Dedifferentiated amniotic fluid mesenchymal stem cell (primary cell): ENCODE data around the gene NUDT17.
"Not testable (repeated sequence)": the region's sequence is repeated elsewhere in the genome, so short reads cannot be mapped to it uniquely, and the experiment has no call there.

Experiments used
- DNase-seq: peaks from one replicate; pipeline ENCODE4 v3.0.0-alpha.2; 2016; ENCODE audit errors: extremely low spot score

NUDT17 gene, protein sequence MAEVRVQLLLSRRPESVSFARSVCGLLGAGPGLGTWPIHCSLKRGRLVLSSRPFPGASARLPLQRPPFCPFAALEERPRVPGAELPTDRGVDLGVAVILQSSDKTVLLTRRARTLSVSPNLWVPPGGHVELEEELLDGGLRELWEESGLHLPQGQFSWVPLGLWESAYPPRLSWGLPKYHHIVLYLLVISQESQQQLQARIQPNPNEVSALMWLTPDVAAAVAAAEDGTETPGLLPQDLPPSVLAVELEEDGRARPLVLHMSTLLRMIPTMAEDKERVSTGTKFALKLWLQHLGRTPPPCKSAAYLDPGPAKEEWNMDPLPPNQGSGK

GRCh38 chr1:145845514-145846161, at the start of gene NUDT17:
Gene NUDT17, plus strand, starts transcription at chr1:145845630. Its CDS starts 11 bp downstream, at chr1:145845641.
- peak; percentile 69 for DNase-seq

DNA sequence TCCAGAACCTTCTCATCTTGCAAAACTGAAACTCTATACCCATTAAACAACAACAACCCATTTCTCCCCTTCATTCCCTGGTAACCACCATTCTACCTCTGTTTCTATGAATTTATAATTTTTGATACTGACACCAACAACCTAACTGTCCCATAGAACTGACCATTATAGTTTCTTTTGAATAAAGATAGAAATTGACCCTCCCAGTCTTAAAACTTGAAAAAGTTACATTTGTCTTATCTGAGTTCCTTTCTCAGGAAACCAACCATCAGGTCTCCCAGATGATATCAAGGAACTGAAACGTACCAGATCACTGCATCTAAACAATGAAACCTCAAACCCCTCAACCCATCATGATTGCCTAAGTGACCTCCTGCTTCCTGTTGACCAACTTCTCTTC, 48.7 kb upstream of the NUDT17 start:
- DNase-seq = no peak

DNA sequence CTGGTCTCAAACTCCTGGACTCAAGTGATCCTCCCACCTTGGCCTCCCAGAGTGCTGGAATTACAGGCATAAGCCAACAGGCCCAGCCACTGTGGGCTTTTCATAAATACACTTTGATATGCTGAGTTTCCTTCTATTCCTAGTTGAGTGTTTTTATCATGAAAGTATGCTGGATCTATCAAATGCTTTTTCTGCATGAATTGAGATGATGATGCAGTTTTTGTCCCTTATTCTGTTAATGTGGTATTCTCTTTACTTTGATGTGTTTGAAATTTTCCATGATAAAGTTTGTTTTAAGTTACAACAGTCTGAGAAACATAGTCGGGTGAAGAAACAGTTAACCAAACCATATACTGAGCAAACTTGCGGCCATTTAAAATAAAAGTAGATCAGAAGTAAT, 45.6 kb upstream of the NUDT17 start:
- DNase-seq = no peak

GRCh38 chr1:145804235-145805045, 41.0 kb upstream of the NUDT17 start:
- no peak for DNase-seq

GRCh38 chr1:145805057-145805456, 40.4 kb upstream of the NUDT17 start:
- DNase-seq = no peak

DNA sequence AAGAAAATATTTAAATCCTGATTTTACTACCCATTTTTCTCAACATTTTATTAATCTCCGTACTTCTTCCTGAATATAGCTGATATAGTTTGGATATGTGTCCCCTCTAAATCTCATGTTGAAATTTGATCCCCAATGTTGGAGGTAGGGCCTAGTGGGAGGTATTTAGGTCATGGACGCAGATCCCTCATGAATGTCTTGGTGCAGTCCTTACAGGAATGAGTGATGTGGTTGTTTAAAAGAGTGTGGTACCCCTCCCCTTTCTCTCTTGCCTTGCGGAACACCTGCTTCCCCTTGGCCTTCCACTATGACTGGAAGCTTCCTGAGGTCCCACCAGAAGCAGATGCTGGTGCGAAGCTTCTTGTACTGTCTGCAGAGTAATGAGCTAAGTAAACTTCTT, 39.0 kb upstream of the NUDT17 start:
- no peak for DNase-seq

DNA sequence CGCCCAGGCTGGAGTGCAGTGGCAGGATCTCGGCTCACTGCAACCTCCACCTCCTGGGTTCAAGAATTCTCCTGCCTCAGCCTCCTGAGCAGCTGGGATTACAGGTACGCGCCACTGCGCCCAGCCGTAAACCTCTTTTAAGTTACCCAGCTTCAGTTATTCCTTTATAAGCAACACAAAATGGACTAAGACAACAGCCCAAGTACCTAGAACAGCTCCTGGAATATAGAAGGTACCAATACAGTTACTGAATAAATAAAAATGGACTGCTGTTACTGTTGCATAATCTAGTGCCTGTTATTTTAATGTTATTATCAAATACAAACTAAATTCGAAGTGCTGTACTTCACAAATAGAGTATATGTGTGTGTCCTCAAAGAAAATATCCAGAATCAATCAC, 38.6 kb upstream of the NUDT17 start:
- DNase-seq = no peak

DNA sequence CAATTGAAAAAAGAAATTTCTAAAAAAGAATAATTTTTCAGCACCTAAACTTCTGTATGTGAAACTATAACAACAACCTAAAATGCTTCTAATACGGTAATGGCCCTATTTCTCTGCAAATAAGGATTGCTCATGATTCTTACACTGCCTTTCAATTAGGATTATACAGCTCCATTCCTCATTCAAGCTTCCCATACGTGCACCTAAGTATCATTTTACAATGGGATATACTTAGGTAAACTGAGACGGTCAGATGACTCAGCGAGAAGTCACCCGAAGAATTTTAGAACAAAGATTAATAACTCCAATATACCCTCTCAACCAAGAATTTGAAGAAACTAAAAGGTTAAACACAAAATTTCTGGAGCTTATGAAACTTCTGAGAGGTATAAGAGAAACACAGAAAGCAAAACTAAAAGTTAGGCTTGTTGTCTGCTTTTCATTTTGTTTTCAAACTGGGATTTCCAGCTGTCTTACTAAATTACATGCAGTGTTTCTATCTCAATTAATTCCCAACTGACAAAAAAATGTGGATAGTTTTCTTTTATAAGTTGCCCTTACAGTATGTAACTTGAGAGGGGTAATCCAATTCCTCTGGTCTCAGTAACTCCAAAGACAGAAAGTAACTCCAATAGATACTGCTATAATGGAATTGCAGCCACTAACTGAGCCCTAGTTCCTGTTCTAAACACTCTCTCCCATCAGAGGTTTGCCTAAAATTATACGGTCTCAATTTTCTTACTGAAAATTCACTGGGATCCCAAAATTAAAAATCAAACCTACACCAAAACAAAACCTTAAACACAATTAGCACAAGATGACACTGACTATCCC, 32.2 kb upstream of the NUDT17 start:
- DNase-seq = not testable (repeated sequence)

DNA sequence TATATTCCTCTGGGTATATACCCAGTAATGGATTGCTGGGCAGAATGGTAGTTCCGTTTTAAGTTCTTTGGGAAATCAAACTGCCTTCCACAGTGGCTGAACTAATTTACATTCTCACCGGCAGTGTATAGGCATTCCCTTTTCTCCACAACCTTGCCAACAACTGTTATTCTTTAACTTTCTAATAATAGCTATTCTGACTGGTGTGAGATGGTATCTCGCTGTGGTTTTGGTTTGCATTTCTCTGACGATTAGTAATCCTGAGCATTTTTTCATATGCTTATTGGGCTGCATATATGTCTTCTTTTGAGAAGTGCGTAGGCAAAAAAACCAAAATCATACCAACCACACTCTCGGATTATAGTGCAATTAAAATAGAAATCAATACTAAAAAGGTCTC, 27.3 kb upstream of the NUDT17 start:
- DNase-seq = not testable (repeated sequence)

- not testable (repeated sequence) for DNase-seq
These were observed 22.6 kb upstream of the NUDT17 start for GRCh38 chr1:145822779-145823331.

GRCh38 chr1:145823565-145824498, 21.6 kb upstream of the NUDT17 start, which contains the start of the genes POLR3C and RNF115:
Gene POLR3C, plus strand, starts transcription at chr1:145824200. Its CDS starts 1,577 bp downstream, at chr1:145825777.
Gene RNF115, minus strand, starts transcription at chr1:145824095. Its CDS starts 222 bp downstream, at chr1:145823873.
- peak; percentile 86 for DNase-seq

GRCh38 chr1:145824499-145824842, 21.0 kb upstream of the NUDT17 start:
- no peak for DNase-seq

GRCh38 chr1:145826030-145826429, 19.4 kb upstream of the NUDT17 start:
- no peak for DNase-seq

- DNase-seq = no peak
These were observed 17.5 kb upstream of the NUDT17 start for GRCh38 chr1:145827966-145828365.

DNA sequence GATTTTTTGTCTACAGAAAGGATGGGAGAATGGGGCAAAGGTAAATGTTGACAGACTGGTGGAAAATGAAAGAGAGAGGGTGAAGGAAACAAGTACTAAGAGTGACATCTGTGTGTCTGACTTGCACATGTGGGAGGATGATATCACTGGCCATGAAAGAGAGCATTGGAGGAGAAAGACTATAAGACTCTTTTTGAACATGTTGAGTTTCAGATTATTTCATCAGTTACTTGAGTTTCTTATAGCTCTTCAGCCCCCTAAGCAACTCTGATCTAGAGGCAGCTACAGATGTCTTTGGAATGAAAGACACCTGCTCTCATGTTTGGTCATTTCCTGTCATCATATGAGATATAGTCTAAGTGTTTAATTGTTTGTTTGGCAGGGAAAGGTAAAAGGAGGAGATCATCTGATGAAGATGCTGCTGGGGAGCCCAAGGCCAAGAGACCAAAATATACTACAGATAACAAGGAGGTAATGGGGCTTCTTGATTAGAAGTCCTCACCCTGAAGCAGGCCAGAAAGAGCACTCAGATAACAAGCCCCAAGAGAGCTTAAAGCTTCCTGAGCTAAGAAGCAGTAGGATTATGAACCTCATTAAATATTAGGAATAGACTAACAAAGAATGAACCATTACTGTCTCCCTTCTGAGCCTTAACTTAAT, 16.9 kb upstream of the NUDT17 start:
- DNase-seq = no peak

- DNase-seq = not testable (repeated sequence)
These were observed 14.6 kb upstream of the NUDT17 start for GRCh38 chr1:145830810-145831209.

DNA sequence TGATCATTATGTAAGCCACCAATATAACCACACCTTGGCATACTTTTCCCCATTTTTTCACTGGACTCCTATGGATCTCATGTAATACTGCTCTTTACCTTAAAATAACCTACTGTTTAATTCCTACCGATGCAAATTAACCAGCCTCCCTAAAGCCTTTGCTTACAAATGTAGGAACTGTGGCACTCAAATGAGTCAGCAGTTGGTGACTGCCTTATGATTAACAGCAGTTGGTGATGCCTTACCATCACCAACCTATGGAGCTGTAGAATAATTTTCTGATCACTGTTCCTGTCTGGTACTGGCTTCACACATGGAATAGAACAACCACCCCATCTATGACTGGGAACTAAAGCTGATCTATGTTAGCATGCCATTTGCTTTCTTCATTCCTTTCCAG, 7.8 kb upstream of the NUDT17 start:
- no peak for DNase-seq

- no peak for DNase-seq
These were observed 2.4 kb upstream of the NUDT17 start for GRCh38 chr1:145843031-145843430.

- no peak for DNase-seq
These were observed 301 bp upstream of the NUDT17 start for GRCh38 chr1:145845144-145845513.

DNA sequence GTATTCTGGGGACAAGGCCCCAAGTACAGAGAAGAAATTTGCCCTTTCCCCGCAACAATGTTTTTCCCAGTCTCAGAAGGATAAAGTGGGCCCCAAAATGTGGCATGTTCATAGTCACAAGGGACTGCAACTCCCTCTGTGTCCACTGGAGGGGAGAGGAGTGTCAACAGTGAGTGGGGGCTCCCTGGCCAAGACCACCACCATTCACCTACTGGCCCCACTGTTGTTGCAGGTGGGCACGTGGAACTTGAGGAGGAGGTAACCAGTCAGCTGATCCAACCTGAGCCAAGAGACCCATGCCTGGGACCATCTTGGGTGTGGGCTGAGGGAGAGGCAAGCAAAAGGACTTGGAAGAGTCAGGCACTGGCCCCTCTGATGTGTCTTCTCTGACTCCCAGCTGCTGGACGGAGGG, 777 bp downstream of the NUDT17 start:
- DNase-seq = no peak
